RPMI7951 (cell line): ENCODE measurements around the gene UCKL1. TPM values are rescaled to one million over a fixed set of nuclear protein-coding genes. Genes with fewer than 3 reads are reported as not detected.
"Not testable (repeated sequence)": the region's sequence is repeated elsewhere in the genome, so short reads cannot be mapped to it uniquely, and the experiment has no call there.

Experiments
- DNase-seq: peaks from one replicate; pipeline ENCODE4 v3.0.0-alpha.2; 2012; ENCODE audit warnings: low read depth
- total RNA-seq: library from RNA; depleted of rRNA; stranded (reverse); fragments of >200 nt; shearing (Covaris generic); gene quantifications from 2 replicates; pipeline ENCODE4 v1.2.3, GENCODE V29; 2014; rRNA removed

UCKL1 gene
- total RNA-seq: 23.1 and 24.4 TPM in 2 replicates

GRCh38 chr20:63955827-63956663 is at the start of gene UCKL1:
Gene UCKL1 (minus strand): TSS chr20:63956416. CDS start chr20:63956372, 44 bp downstream.
- peak; percentile 89 for DNase-seq

- no peak for DNase-seq
These were observed 49.2 kb upstream of the UCKL1 start for GRCh38 chr20:64005394-64005793.

GRCh38 chr20:64003960-64004725 is 47.9 kb upstream of the UCKL1 start:
- DNase-seq: no peak

GRCh38 chr20:64001607-64002011 is 45.4 kb upstream of the UCKL1 start:
- no peak for DNase-seq

- DNase-seq: no peak
These were observed 44.7 kb upstream of the UCKL1 start for GRCh38 chr20:64000906-64001305.

GRCh38 chr20:63982937-63983336 is 26.7 kb upstream of the UCKL1 start:
- no peak for DNase-seq

- DNase-seq: peak; percentile 96
These were observed 24.9 kb upstream of the UCKL1 start, which contains the start of gene PRPF6 for GRCh38 chr20:63980806-63981728. Gene PRPF6 (plus strand): TSS chr20:63981132. CDS start chr20:63981246, 114 bp downstream.

GRCh38 chr20:63980317-63980805 is 24.1 kb upstream of the UCKL1 start:
- DNase-seq: no peak

- peak; percentile 49 for DNase-seq
These were observed 23.5 kb upstream of the UCKL1 start, which contains the start of gene SAMD10 for GRCh38 chr20:63979557-63980316. Gene SAMD10 (minus strand): TSS chr20:63979642. CDS start chr20:63979467, 175 bp downstream.

- DNase-seq: no peak
These were observed 23.0 kb upstream of the UCKL1 start for GRCh38 chr20:63979229-63979556.

- DNase-seq: peak; percentile 59
These were observed 22.4 kb upstream of the UCKL1 start for GRCh38 chr20:63978319-63979228.

- DNase-seq: peak; percentile 90
These were observed 21.6 kb upstream of the UCKL1 start for GRCh38 chr20:63977739-63978276.

- DNase-seq: no peak
These were observed 20.9 kb upstream of the UCKL1 start for GRCh38 chr20:63976980-63977738.

- not testable (repeated sequence) for DNase-seq
These were observed 20.3 kb upstream of the UCKL1 start for GRCh38 chr20:63976511-63976910.

GRCh38 chr20:63974402-63975200 is 18.4 kb upstream of the UCKL1 start:
- DNase-seq: no peak

GRCh38 chr20:63973636-63974401 is 17.6 kb upstream of the UCKL1 start:
- DNase-seq: peak; percentile 86

GRCh38 chr20:63973160-63973479 is 16.9 kb upstream of the UCKL1 start:
- no peak for DNase-seq
